Fibroblast of skin of left biceps (primary cell): ENCODE measurements around the gene VAMP7.
"Not testable (repeated sequence)": the region's sequence is repeated elsewhere in the genome, so short reads cannot be mapped to it uniquely, and the experiment has no call there.

ENCODE experiments used
- DNase-seq, 2 experiments: peaks; one replicate each; pipeline ENCODE4 v3.0.0-alpha.2; 2013; ENCODE audit warnings: low read depth in 2 of 2

The VAMP7 gene

GRCh38 chrX:155881158-155881993, at the start of gene VAMP7:
Gene VAMP7 (plus strand): TSS chrX:155881345. CDS start chrX:155889467, 8,122 bp downstream.
- peak; percentile 50 to 51 for DNase-seq

- no peak for DNase-seq
These were observed 39.9 kb upstream of the VAMP7 start for GRCh38 chrX:155841232-155841631.

- DNase-seq, result not testable (repeated sequence)
These were observed 29.4 kb upstream of the VAMP7 start for GRCh38 chrX:155851786-155852185.

- no peak for DNase-seq
These were observed 23.6 kb upstream of the VAMP7 start for GRCh38 chrX:155857561-155857960.

- DNase-seq, result no peak
These were observed 16.5 kb upstream of the VAMP7 start for GRCh38 chrX:155864655-155865054.

- no peak for DNase-seq
These were observed 16.0 kb upstream of the VAMP7 start for GRCh38 chrX:155865193-155865592.

GRCh38 chrX:155867821-155868220, 13.3 kb upstream of the VAMP7 start:
- no peak for DNase-seq

- DNase-seq, result no peak
These were observed 10.2 kb upstream of the VAMP7 start for GRCh38 chrX:155870958-155871357.

- no peak for DNase-seq
These were observed 9.2 kb upstream of the VAMP7 start for GRCh38 chrX:155871934-155872333.

GRCh38 chrX:155873188-155873587, 8.0 kb upstream of the VAMP7 start:
- DNase-seq, result no peak

- DNase-seq, result no peak
These were observed 6.4 kb upstream of the VAMP7 start for GRCh38 chrX:155874571-155875244.

GRCh38 chrX:155876704-155877103, 4.4 kb upstream of the VAMP7 start:
- no peak for DNase-seq

GRCh38 chrX:155877288-155877687, 3.9 kb upstream of the VAMP7 start:
- no peak for DNase-seq

GRCh38 chrX:155880586-155881157, 473 bp upstream of the VAMP7 start:
- no peak for DNase-seq

GRCh38 chrX:155886409-155886808, 5.3 kb downstream of the VAMP7 start:
- DNase-seq, result no peak

GRCh38 chrX:155888139-155888538, 7.0 kb downstream of the VAMP7 start:
- peak; percentile 30 to 39 for DNase-seq

GRCh38 chrX:155889328-155889727, 8.2 kb downstream of the VAMP7 start:
- no peak for DNase-seq

GRCh38 chrX:155891446-155892210, 10.5 kb downstream of the VAMP7 start:
- no peak for DNase-seq

GRCh38 chrX:155893521-155893920, 12.4 kb downstream of the VAMP7 start:
- no peak for DNase-seq

GRCh38 chrX:155896512-155896911, 15.4 kb downstream of the VAMP7 start:
- no peak for DNase-seq

- no peak for DNase-seq
These were observed 18.2 kb downstream of the VAMP7 start for GRCh38 chrX:155899366-155899765.

- DNase-seq, result no peak
These were observed 19.6 kb downstream of the VAMP7 start for GRCh38 chrX:155900765-155901164.
